CD4-positive, CD25-positive, alpha-beta regulatory T cell (primary cell): ENCODE data around the gene MRFAP1L1. TPM values are rescaled to one million over a fixed set of nuclear protein-coding genes. Genes with fewer than 3 reads are reported as not detected.
"Not testable (repeated sequence)": the region's sequence is repeated elsewhere in the genome, so short reads cannot be mapped to it uniquely, and the experiment has no call there.

Experiments
- ATAC-seq, 2 donors: fragments of 150-1000 bp; cut with Tn5 transposase; one replicate each; pipeline ENCODE4 v1.10.0; 2021; ENCODE audit warnings: low read depth in 2 of 2, moderate number of reproducible peaks in 2 of 2, moderate library complexity in 1 of 2
- DNase-seq, 3 donors: peaks; one replicate each; pipeline versions ENCODE4 v3.0.0 to v3.0.0-alpha.2; 2012 to 2022; ENCODE audit warnings: mixed read lengths in 1 of 3
- H3K27ac ChIP-seq: one replicate; pipeline ENCODE4 v1.7.0; 2013; ENCODE audit warnings: mild to moderate bottlenecking, low read length; ENCODE audit not compliant: insufficient read depth, poor library complexity, severe bottlenecking
- H3K27me3 ChIP-seq: one replicate; pipeline ENCODE4 v1.7.0; 2013; ENCODE audit warnings: low read length; ENCODE audit not compliant: control insufficient read depth, insufficient read depth
- H3K36me3 ChIP-seq: one replicate; pipeline ENCODE4 v1.7.0; 2013; ENCODE audit warnings: mild to moderate bottlenecking, low read length, moderate library complexity; ENCODE audit not compliant: control insufficient read depth, insufficient read depth
- H3K4me1 ChIP-seq: 2 replicates; pipeline ENCODE4 v1.7.0; 2013; ENCODE audit warnings: mild to moderate bottlenecking, low read length; ENCODE audit not compliant: insufficient read depth, control insufficient read depth, poor library complexity, severe bottlenecking
- H3K4me3 ChIP-seq: one replicate; pipeline ENCODE4 v1.7.0; 2013; ENCODE audit warnings: low read depth, mild to moderate bottlenecking, low read length, moderate library complexity
- H3K9me3 ChIP-seq, 2 experiments: 1 replicate in 1 of 2; 2 replicates in 1 of 2; pipeline ENCODE4 v1.7.0; 2013; ENCODE audit warnings: low read length in 2 of 2, mild to moderate bottlenecking in 1 of 2, moderate library complexity in 1 of 2; ENCODE audit not compliant: control insufficient read depth in 2 of 2
- H3K27ac Mint-ChIP-seq, 3 donors: one replicate each; pipeline ENCODE4 v1.8.0; 2020 to 2022; ENCODE audit warnings: mild to moderate bottlenecking in 3 of 3, mixed read lengths in 3 of 3, moderate library complexity in 2 of 3
- H3K27me3 Mint-ChIP-seq: one replicate; pipeline ENCODE4 v1.8.0; 2022; ENCODE audit warnings: mild to moderate bottlenecking, mixed read lengths
- H3K36me3 Mint-ChIP-seq: one replicate; pipeline ENCODE4 v1.8.0; 2020; ENCODE audit warnings: mixed read lengths
- H3K4me1 Mint-ChIP-seq, 4 donors: one replicate each; pipeline ENCODE4 v1.8.0; 2020 to 2022; ENCODE audit warnings: mixed read lengths in 4 of 4, mild to moderate bottlenecking in 1 of 4
- H3K4me3 Mint-ChIP-seq, 4 donors: one replicate each; pipeline ENCODE4 v1.8.0; 2020 to 2022; ENCODE audit warnings: mild to moderate bottlenecking in 4 of 4, mixed read lengths in 4 of 4, moderate library complexity in 3 of 4
- H3K9me3 Mint-ChIP-seq, 7 donors: one replicate each; pipeline ENCODE4 v1.8.0; 2020 to 2022; ENCODE audit warnings: mixed read lengths in 7 of 7, mild to moderate bottlenecking in 3 of 7, moderate library complexity in 2 of 7
- polyA plus RNA-seq, 4 donors: library from polyadenylated mRNA; unstranded; fragments of 300-500 nt; fragmentation: Illumina TruSeq; gene quantifications; one replicate each; pipeline ENCODE4 v1.2.3, GENCODE V29; 2021
- total RNA-seq: library from RNA; stranded (reverse); gene quantifications from one replicate; pipeline ENCODE4 v1.2.3, GENCODE V29; 2022

MRFAP1L1 gene
- total and polyA plus RNA-seq, 5 donors from 2014 or later: 32.6 to 156 (median 148) TPM

DNA sequence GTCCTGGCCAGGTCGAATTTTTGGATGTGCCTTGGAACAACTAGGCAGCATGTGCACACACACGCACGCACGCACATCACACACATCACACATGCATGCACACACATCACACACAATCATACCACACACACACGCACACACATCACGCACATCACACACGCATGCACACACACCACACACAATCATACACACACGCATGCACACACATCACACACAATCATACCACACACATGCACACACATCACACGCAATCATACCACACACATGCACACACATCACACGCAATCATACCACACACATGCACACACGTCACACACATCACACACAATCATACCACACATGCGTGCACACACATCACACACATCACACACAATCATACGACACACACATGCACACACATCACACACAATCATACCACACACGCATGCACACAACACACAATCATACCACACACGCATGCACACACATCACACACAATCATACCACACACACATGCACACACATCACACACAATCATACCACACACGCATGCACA, 15.8 kb upstream of the MRFAP1L1 start:
- not testable (repeated sequence) for H3K9me3 Mint-ChIP-seq, H3K4me1 ChIP-seq, H3K27me3 Mint-ChIP-seq, H3K4me3 Mint-ChIP-seq, H3K36me3 ChIP-seq, H3K27ac ChIP-seq, H3K27ac Mint-ChIP-seq, DNase-seq, ATAC-seq, H3K9me3 ChIP-seq, H3K27me3 ChIP-seq, H3K36me3 Mint-ChIP-seq, H3K4me3 ChIP-seq
- peaks cover 0 to 29% (median 7%) of the 10 kb centered on the region in 4 donors for H3K4me1 Mint-ChIP-seq

DNA sequence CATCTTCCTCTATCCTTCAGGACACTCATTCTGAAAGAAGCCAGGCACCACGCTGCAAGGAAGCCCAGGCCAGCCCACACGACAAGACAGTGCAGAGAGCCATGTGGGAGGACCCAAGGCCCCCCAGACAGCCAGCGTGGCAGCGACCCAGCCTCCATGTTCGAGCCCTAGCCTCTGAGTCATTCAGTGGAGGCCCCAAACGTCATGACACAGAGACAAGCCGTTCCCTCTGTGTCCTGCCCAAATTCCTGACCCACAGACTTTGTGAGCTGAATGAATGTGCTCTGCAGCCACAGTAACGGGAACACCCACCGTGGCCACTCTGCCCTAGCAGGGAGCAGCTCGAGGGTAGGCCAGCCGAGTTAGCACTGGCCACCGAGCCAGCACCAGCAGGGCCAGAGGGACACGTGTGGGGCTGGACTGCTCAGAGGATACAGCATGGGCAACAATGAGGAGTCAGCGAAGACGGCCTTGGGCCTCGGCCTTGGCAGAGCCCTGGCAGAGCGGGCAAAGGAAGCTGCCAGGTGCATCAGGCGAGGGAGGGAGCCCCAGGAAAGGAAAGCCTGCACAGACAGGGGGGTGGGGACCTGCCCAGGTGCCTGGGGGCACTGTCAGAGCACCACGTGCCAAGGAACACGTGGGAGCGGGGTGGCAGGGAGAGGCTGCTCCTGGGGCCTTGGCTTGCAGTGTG, 14.9 kb upstream of the MRFAP1L1 start:
- ATAC-seq (no peak), DNase-seq (no peak)
- no peaks in the 10 kb centered on the region for H3K27me3 Mint-ChIP-seq
- no peak overlapping the region for H3K27ac Mint-ChIP-seq
- Histone ChIP-seq H3K36me3 (no peaks in the 10 kb centered on the region), H3K27me3 (no peaks in the 10 kb centered on the region), H3K9me3 (no peaks in the 10 kb centered on the region), H3K27ac (no peak overlapping the region), H3K4me1 (peaks cover 16% of the 10 kb centered on the region), H3K4me3 (no peak overlapping the region)
- peaks cover 0 to 30% (median 11%) of the 10 kb centered on the region in 4 donors for H3K4me1 Mint-ChIP-seq
- H3K36me3 Mint-ChIP-seq: no peaks in the 10 kb centered on the region
- no peak overlapping the region for H3K4me3 Mint-ChIP-seq
- H3K9me3 Mint-ChIP-seq: no peaks in the 10 kb centered on the region

DNA sequence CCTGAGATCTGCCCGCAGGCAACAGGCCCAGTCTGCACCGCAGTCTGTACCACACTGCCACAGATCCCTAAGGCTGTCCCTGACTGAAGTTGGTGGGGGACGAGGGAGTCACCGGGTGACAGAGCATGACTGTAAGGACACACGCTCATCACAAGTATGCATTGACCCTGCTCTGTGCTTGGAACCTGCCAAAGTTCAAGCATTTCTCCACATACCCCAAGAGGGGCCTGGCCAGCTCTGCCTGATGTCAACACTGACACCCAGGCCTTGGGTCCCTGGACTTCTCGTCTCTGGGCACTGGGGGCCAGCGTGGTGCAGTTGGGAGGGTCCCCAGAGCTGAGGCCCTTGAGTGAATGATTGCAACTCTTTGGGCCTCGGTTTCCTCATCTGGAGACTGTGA, 14.2 kb upstream of the MRFAP1L1 start:
- H3K27ac ChIP-seq: no peak overlapping the region
- no peak for ATAC-seq
- no peaks in the 10 kb centered on the region for H3K9me3 ChIP-seq
- Mint-ChIP-seq H3K27me3 (no peaks in the 10 kb centered on the region), H3K4me3 (no peak overlapping the region), H3K27ac (no peak overlapping the region), H3K4me1 (peaks cover 6 to 31% (median 15%) of the 10 kb centered on the region in 4 donors), H3K9me3 (no peaks in the 10 kb centered on the region), H3K36me3 (peaks cover 4% of the 10 kb centered on the region)
- no peak overlapping the region for H3K4me3 ChIP-seq
- peaks cover 16% of the 10 kb centered on the region for H3K4me1 ChIP-seq
- no peak for DNase-seq
- no peaks in the 10 kb centered on the region for H3K36me3 ChIP-seq
- H3K27me3 ChIP-seq: no peaks in the 10 kb centered on the region

- H3K27ac ChIP-seq: no peak overlapping the region
- no peak overlapping the region for H3K4me3 ChIP-seq
- H3K27me3 ChIP-seq: no peaks in the 10 kb centered on the region
- Mint-ChIP-seq H3K4me3 (no peak overlapping the region), H3K4me1 (peaks cover 6 to 29% (median 13%) of the 10 kb centered on the region in 4 donors), H3K36me3 (peaks cover 10% of the 10 kb centered on the region), H3K27me3 (no peaks in the 10 kb centered on the region), H3K9me3 (no peaks in the 10 kb centered on the region), H3K27ac (no peak overlapping the region)
- H3K4me1 ChIP-seq: peaks cover 15% of the 10 kb centered on the region
- H3K36me3 ChIP-seq: peaks cover 3% of the 10 kb centered on the region
- DNase-seq: no peak
- H3K9me3 ChIP-seq: no peaks in the 10 kb centered on the region
- no peak for ATAC-seq
These were observed 13.2 kb upstream of the MRFAP1L1 start for GRCh38 chr4:6722891-6723290.

- Mint-ChIP-seq H3K9me3 (no peaks in the 10 kb centered on the region), H3K4me1 (peaks cover 6 to 34% (median 15%) of the 10 kb centered on the region in 4 donors), H3K27ac (peak overlapping the region in 2 of 3 donors; percentile 55 to 76), H3K27me3 (no peaks in the 10 kb centered on the region), H3K36me3 (peaks cover 10% of the 10 kb centered on the region), H3K4me3 (peak overlapping the region in 3 of 4 donors; percentile 10 to 59 (median 50))
- Histone ChIP-seq H3K36me3 (peaks cover 3% of the 10 kb centered on the region), H3K4me3 (no peak overlapping the region), H3K4me1 (peaks cover 27% of the 10 kb centered on the region), H3K9me3 (no peaks in the 10 kb centered on the region), H3K27ac (no peak overlapping the region), H3K27me3 (no peaks in the 10 kb centered on the region)
- no peak for DNase-seq
- no peak for ATAC-seq
These were observed 11.5 kb upstream of the MRFAP1L1 start for GRCh38 chr4:6721121-6721520.

GRCh38 chr4:6720202-6720699, 10.6 kb upstream of the MRFAP1L1 start:
- peak overlapping the region in 3 of 4 donors; percentile 41 to 87 (median 65) for H3K4me3 Mint-ChIP-seq
- peak; percentile 27 to 33 for ATAC-seq
- H3K9me3 ChIP-seq: no peaks in the 10 kb centered on the region

GRCh38 chr4:6719611-6720179, 10.0 kb upstream of the MRFAP1L1 start:
- Histone ChIP-seq H3K27me3 (no peaks in the 10 kb centered on the region), H3K9me3 (no peaks in the 10 kb centered on the region), H3K4me3 (no peak overlapping the region), H3K36me3 (peaks cover 3% of the 10 kb centered on the region), H3K4me1 (peaks cover 31% of the 10 kb centered on the region), H3K27ac (no peak overlapping the region)
- no peak for DNase-seq
- H3K36me3 Mint-ChIP-seq: peaks cover 10% of the 10 kb centered on the region
- no peak for ATAC-seq
- peak overlapping the region in 2 of 4 donors; percentile 42 to 87 for H3K4me3 Mint-ChIP-seq
- H3K9me3 Mint-ChIP-seq: no peaks in the 10 kb centered on the region
- H3K27me3 Mint-ChIP-seq: no peaks in the 10 kb centered on the region
- peaks cover 6 to 45% (median 21%) of the 10 kb centered on the region in 4 donors for H3K4me1 Mint-ChIP-seq
- H3K27ac Mint-ChIP-seq: no peak overlapping the region

More at GRCh38 chr4:6720202-6720699, 10.6 kb upstream of the MRFAP1L1 start:
- Mint-ChIP-seq H3K27me3 (no peaks in the 10 kb centered on the region), H3K27ac (peak overlapping the region in 2 of 3 donors; percentile 43 to 62), H3K4me1 (peaks cover 6 to 42% (median 21%) of the 10 kb centered on the region in 4 donors), H3K9me3 (no peaks in the 10 kb centered on the region), H3K36me3 (peaks cover 10% of the 10 kb centered on the region)
- DNase-seq: peak; percentile 68 to 74 (median 72)
- Histone ChIP-seq H3K4me1 (peaks cover 31% of the 10 kb centered on the region), H3K27ac (no peak overlapping the region), H3K36me3 (peaks cover 3% of the 10 kb centered on the region), H3K27me3 (no peaks in the 10 kb centered on the region), H3K4me3 (no peak overlapping the region)
